H9 (cell line): Measurements from ENCODE around the gene CRACR2A. TPM values are rescaled to one million over a fixed set of nuclear protein-coding genes. Genes with fewer than 3 reads are reported as not detected.

Experiments used
- DNase-seq: peaks from one replicate; pipeline ENCODE4 v3.0.0-alpha.2; 2017
- H2AFZ ChIP-seq: one replicate; pipeline ENCODE4 v1.6.1; 2013; ENCODE audit warnings: mild to moderate bottlenecking, low read length, control low read depth, moderate library complexity
- H2AK5ac ChIP-seq: 2 replicates; pipeline ENCODE4 v1.6.1; 2013; ENCODE audit warnings: low read length, control low read depth, mixed read lengths; ENCODE audit not compliant: insufficient read length
- H2BK120ac ChIP-seq: one replicate; pipeline ENCODE4 v1.6.1; 2013; ENCODE audit warnings: low read depth, mild to moderate bottlenecking, low read length, control low read depth, inconsistent platforms; ENCODE audit not compliant: poor library complexity, severe bottlenecking
- H2BK12ac ChIP-seq: 2 replicates; pipeline ENCODE4 v1.6.1; 2013; ENCODE audit warnings: low read length, control low read depth, mixed read lengths, low read depth; ENCODE audit not compliant: insufficient read length
- H2BK15ac ChIP-seq: 2 replicates; pipeline ENCODE4 v1.6.1; 2013; ENCODE audit warnings: low read depth, low read length, control low read depth
- H2BK20ac ChIP-seq: one replicate; pipeline ENCODE4 v1.6.1; 2013; ENCODE audit warnings: low read depth, mild to moderate bottlenecking, low read length, control low read depth, inconsistent platforms; ENCODE audit not compliant: poor library complexity, severe bottlenecking
- H2BK5ac ChIP-seq: 2 replicates; pipeline ENCODE4 v1.6.1; 2013; ENCODE audit warnings: low read length, control low read depth, mixed read lengths; ENCODE audit not compliant: insufficient read length
- H3K14ac ChIP-seq: 2 replicates; pipeline ENCODE4 v1.6.1; 2013; ENCODE audit warnings: low read length, control low read depth; ENCODE audit not compliant: insufficient read depth
- H3K18ac ChIP-seq: 2 replicates; pipeline ENCODE4 v1.6.1; 2013; ENCODE audit warnings: low read depth, mild to moderate bottlenecking, mixed read lengths, low read length, control low read depth; ENCODE audit not compliant: insufficient read length
- H3K23ac ChIP-seq: 2 replicates; pipeline ENCODE4 v1.6.1; 2013; ENCODE audit warnings: low read length, control low read depth, mixed read lengths, low read depth; ENCODE audit not compliant: insufficient read length
- H3K23me2 ChIP-seq: 2 replicates; pipeline ENCODE4 v1.6.1; 2013; ENCODE audit warnings: low read depth, mild to moderate bottlenecking, mixed read lengths, low read length, control low read depth; ENCODE audit not compliant: insufficient read length, poor library complexity, severe bottlenecking
- H3K27ac ChIP-seq: 2 replicates; pipeline ENCODE4 v1.5.1; 2013; ENCODE audit warnings: low read length, control low read depth, mixed read lengths, low read depth; ENCODE audit not compliant: insufficient read length
- H3K27me3 ChIP-seq: 2 replicates; pipeline ENCODE4 v1.6.1; 2013; ENCODE audit warnings: low read length, control low read depth, inconsistent platforms; ENCODE audit not compliant: insufficient read depth
- H3K4ac ChIP-seq: 2 replicates; pipeline ENCODE4 v1.6.1; 2013; ENCODE audit warnings: low read depth, mild to moderate bottlenecking, control low read depth, inconsistent platforms, low read length, moderate library complexity
- H3K4me1 ChIP-seq: 2 replicates; pipeline ENCODE4 v1.6.1; 2013; ENCODE audit warnings: low read length, control low read depth, inconsistent platforms; ENCODE audit not compliant: insufficient read depth
- H3K4me2 ChIP-seq: 2 replicates; pipeline ENCODE4 v1.6.1; 2013; ENCODE audit warnings: low read length, control low read depth, mixed read lengths; ENCODE audit not compliant: insufficient read length, insufficient read depth
- H3K56ac ChIP-seq: 2 replicates; pipeline ENCODE4 v1.6.1; 2013; ENCODE audit warnings: low read depth, mild to moderate bottlenecking, mixed read lengths, low read length, control low read depth; ENCODE audit not compliant: insufficient read length
- H3K79me1 ChIP-seq: 2 replicates; pipeline ENCODE4 v1.6.1; 2013; ENCODE audit warnings: low read depth, mild to moderate bottlenecking, moderate library complexity, low read length, control low read depth, inconsistent platforms; ENCODE audit not compliant: insufficient read depth, poor library complexity, severe bottlenecking
- H3K79me2 ChIP-seq: 2 replicates; pipeline ENCODE4 v1.6.1; 2013; ENCODE audit warnings: low read length, control low read depth, inconsistent platforms; ENCODE audit not compliant: insufficient read depth
- H3K9ac ChIP-seq: 2 replicates; pipeline ENCODE4 v1.6.1; 2013; ENCODE audit warnings: low read length, control low read depth, mixed read lengths; ENCODE audit not compliant: insufficient read length; ENCODE audit errors: extremely low read depth
- H3K9me3 ChIP-seq: one replicate; pipeline ENCODE4 v1.6.1; 2013; ENCODE audit warnings: low read depth, low read length, inconsistent platforms; ENCODE audit not compliant: control insufficient read depth
- H3T11ph ChIP-seq: one replicate; pipeline ENCODE4 v1.6.1; 2013; ENCODE audit warnings: mild to moderate bottlenecking, low read length, control low read depth, inconsistent platforms
- H4K20me1 ChIP-seq: one replicate; pipeline ENCODE4 v1.6.1; 2013; ENCODE audit not compliant: control insufficient read depth, insufficient read length, insufficient read depth
- H4K5ac ChIP-seq: 2 replicates; pipeline ENCODE4 v1.6.1; 2013; ENCODE audit warnings: low read depth, mild to moderate bottlenecking, mixed read lengths, low read length, control low read depth; ENCODE audit not compliant: insufficient read length
- H4K8ac ChIP-seq: replicated peaks from 2 replicates; pipeline ENCODE4 v1.6.1; 2013; ENCODE audit warnings: low read length, control low read depth, mixed read lengths, low read depth; ENCODE audit not compliant: insufficient read length
- H4K91ac ChIP-seq: 2 replicates; pipeline ENCODE4 v1.6.1; 2013; ENCODE audit warnings: low read depth, mild to moderate bottlenecking, moderate library complexity, mixed read lengths, low read length, control low read depth; ENCODE audit not compliant: insufficient read length
- H3K27ac Mint-ChIP-seq, 3 experiments: 2 replicates in 2 of 3; 3 replicates in 1 of 3; pipeline ENCODE4 v1.8.0; 2020 to 2021; ENCODE audit warnings: mixed read lengths in 3 of 3, mild to moderate bottlenecking in 1 of 3, moderate library complexity in 1 of 3
- H3K27me3 Mint-ChIP-seq: 2 replicates; pipeline ENCODE4 v1.8.0; 2021; ENCODE audit warnings: low read depth, mild to moderate bottlenecking, moderate library complexity, mixed read lengths
- H3K36me3 Mint-ChIP-seq, 3 experiments: 2 replicates in 2 of 3; 3 replicates in 1 of 3; pipeline ENCODE4 v1.8.0; 2020 to 2021; ENCODE audit warnings: low read depth in 3 of 3, mixed read lengths in 3 of 3; ENCODE audit not compliant: insufficient read depth in 1 of 3
- H3K4me1 Mint-ChIP-seq, 2 experiments: 2 replicates each; pipeline ENCODE4 v1.8.0; 2020; ENCODE audit warnings: mixed read lengths in 2 of 2
- H3K4me3 Mint-ChIP-seq, 2 experiments: 2 replicates in 1 of 2; 3 replicates in 1 of 2; pipeline ENCODE4 v1.8.0; 2020 to 2021; ENCODE audit warnings: mild to moderate bottlenecking in 2 of 2, mixed read lengths in 2 of 2, moderate library complexity in 1 of 2
- H3K9me3 Mint-ChIP-seq, 2 experiments: 2 replicates in 1 of 2; 3 replicates in 1 of 2; pipeline ENCODE4 v1.8.0; 2020; ENCODE audit warnings: mild to moderate bottlenecking in 2 of 2, mixed read lengths in 2 of 2, moderate library complexity in 1 of 2
- WGBS: extraction: QIAGEN DNeasy Blood & Tissue Kit; methylation state at CpG from one replicate; pipeline ENCODE4 v1.1.7; 2013; ENCODE audit warnings: missing lambda C conversion rate, low lambda C conversion rate, mixed read lengths; ENCODE audit not compliant: insufficient read length; ENCODE audit errors: extremely low coverage; 5-methylcytosine and 5-hydroxymethylcytosine counted together
- total RNA-seq: library from RNA; stranded (reverse); gene quantifications from 2 replicates; pipeline ENCODE4 v1.2.1, GENCODE V29; 2021
- TF ChIP-seq, protein P1 (sequence below): fragments of 200-600 bp; sonication (generic); conservative IDR thresholded peaks from 3 replicates; pipeline ENCODE4 v1.8.0; 2021; ENCODE audit warnings: antibody characterized with exemption, mild to moderate bottlenecking

Gene CRACR2A
- total RNA-seq, 1 experiment from 2014 or later = 2.0 TPM

- no peak overlapping the region for H3T11ph ChIP-seq
- no peaks in the 10 kb centered on the region for H4K20me1 ChIP-seq
- Mint-ChIP-seq H3K27ac (no peak overlapping the region; a peak in 1 of 7 replicates), H3K4me3 (no peak overlapping the region), H3K27me3 (peaks cover 35% of the 10 kb centered on the region), H3K4me1 (peaks cover 3 to 10% of the 10 kb centered on the region in 2 experiments; a peak in 3 of 4 replicates), H3K9me3 (peaks cover 3% of the 10 kb centered on the region in 2 experiments; a peak in 2 of 5 replicates), H3K36me3 (peaks cover 0 to 3% (median 0%) of the 10 kb centered on the region in 3 experiments; a peak in 3 of 7 replicates)
- H3K4ac ChIP-seq = no peak overlapping the region
- H2BK20ac ChIP-seq = no peak overlapping the region
- no peak overlapping the region for H2BK5ac ChIP-seq
- H3K4me2 ChIP-seq = no peak overlapping the region
- H3K23me2 ChIP-seq = peaks cover 2% of the 10 kb centered on the region
- no peak overlapping the region for H3K18ac ChIP-seq
- H4K8ac ChIP-seq = no peak overlapping the region
- no peak overlapping the region for H2AFZ ChIP-seq
- no CpG with 5 or more reads among the region's 4 CpGs for WGBS
- H3K79me2 ChIP-seq = no peaks in the 10 kb centered on the region
- H2BK120ac ChIP-seq = no peak overlapping the region
- peak; percentile 21 for DNase-seq
- H3K14ac ChIP-seq = no peak overlapping the region
- H3K9me3 ChIP-seq = no peaks in the 10 kb centered on the region
- H2BK12ac ChIP-seq = no peak overlapping the region
- H2BK15ac ChIP-seq = no peak overlapping the region
- no peaks in the 10 kb centered on the region; the same call in 1 of the 2 replicates for H3K27me3 ChIP-seq
- no peak overlapping the region for H3K56ac ChIP-seq
- TF ChIP-seq, protein P1, sequence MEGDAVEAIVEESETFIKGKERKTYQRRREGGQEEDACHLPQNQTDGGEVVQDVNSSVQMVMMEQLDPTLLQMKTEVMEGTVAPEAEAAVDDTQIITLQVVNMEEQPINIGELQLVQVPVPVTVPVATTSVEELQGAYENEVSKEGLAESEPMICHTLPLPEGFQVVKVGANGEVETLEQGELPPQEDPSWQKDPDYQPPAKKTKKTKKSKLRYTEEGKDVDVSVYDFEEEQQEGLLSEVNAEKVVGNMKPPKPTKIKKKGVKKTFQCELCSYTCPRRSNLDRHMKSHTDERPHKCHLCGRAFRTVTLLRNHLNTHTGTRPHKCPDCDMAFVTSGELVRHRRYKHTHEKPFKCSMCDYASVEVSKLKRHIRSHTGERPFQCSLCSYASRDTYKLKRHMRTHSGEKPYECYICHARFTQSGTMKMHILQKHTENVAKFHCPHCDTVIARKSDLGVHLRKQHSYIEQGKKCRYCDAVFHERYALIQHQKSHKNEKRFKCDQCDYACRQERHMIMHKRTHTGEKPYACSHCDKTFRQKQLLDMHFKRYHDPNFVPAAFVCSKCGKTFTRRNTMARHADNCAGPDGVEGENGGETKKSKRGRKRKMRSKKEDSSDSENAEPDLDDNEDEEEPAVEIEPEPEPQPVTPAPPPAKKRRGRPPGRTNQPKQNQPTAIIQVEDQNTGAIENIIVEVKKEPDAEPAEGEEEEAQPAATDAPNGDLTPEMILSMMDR = no peak
- H4K91ac ChIP-seq = no peak overlapping the region
- no peak overlapping the region for H3K9ac ChIP-seq
- no peak overlapping the region for H4K5ac ChIP-seq
- no peaks in the 10 kb centered on the region for H3K4me1 ChIP-seq
- H3K23ac ChIP-seq = no peak overlapping the region
- no peaks in the 10 kb centered on the region for H3K79me1 ChIP-seq
- no peak overlapping the region for H3K27ac ChIP-seq
- no peak overlapping the region for H2AK5ac ChIP-seq
These were observed 4.3 kb downstream of the CRACR2A start for GRCh38 chr12:3748620-3749019.
